Stimulated activated CD8-positive, alpha-beta memory T cell treated with anti-CD3 and anti-CD28 coated beads, Interleukin-15, amount 100 ng/mL, for 4 hours (primary cell): ENCODE measurements around the gene OR2T2.
"Not testable (repeated sequence)": the region's sequence is repeated elsewhere in the genome, so short reads cannot be mapped to it uniquely, and the experiment has no call there.

Experiments
- DNase-seq, 2 donors: peaks; one replicate each; pipeline ENCODE4 v3.0.0-alpha.2; 2020; ENCODE audit warnings: low read depth in 2 of 2

OR2T2 gene, protein sequence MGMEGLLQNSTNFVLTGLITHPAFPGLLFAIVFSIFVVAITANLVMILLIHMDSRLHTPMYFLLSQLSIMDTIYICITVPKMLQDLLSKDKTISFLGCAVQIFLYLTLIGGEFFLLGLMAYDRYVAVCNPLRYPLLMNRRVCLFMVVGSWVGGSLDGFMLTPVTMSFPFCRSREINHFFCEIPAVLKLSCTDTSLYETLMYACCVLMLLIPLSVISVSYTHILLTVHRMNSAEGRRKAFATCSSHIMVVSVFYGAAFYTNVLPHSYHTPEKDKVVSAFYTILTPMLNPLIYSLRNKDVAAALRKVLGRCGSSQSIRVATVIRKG

DNA sequence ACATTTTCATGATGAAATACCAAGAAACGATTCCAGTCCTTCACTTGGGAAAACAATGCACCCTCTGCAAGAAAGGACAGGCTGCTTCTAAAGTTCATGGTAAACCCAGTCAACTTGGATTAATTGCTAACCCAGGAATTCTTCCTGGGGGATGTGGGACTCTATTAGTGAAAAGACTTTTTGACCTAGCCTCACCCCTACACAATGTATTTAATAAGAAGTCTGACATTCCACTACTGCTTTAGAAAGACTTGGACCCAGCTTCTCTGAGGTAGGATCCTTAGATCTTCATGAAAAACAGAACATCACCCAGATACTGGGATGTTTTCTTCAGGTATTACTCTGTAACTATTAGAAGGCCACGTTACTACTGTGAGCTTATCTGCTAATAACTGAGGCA is at the start of gene OR2T2:
OR2T2 (plus strand) TSS at position 239 of the 400 bp plus-strand sequence. CDS start 7,161 bp downstream, outside the sequence.
- not testable (repeated sequence) for DNase-seq

DNA sequence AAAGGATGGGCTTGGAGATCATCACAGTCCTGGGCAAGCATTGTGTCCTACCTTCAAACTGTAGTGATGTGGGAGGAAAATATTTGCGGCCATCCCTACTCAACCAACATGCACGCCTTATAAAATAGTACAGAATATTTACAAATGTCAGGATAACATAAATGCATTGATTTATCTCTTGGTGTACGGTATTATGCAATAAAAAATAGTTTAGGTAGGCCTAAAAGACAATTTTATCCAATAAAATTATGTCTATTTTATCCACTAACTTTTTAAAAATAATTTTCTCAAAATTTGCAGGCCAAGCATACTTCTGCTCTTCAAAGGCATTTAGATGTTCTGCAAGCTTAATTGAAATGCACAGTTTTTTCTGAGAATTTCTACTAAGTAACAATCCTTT is 42.7 kb upstream of the OR2T2 start, which contains the start of gene OR2T1:
OR2T1 (plus strand) TSS at position 301 of the 400 bp plus-strand sequence. CDS start 3,100 bp downstream, outside the sequence.
- DNase-seq = no peak

DNA sequence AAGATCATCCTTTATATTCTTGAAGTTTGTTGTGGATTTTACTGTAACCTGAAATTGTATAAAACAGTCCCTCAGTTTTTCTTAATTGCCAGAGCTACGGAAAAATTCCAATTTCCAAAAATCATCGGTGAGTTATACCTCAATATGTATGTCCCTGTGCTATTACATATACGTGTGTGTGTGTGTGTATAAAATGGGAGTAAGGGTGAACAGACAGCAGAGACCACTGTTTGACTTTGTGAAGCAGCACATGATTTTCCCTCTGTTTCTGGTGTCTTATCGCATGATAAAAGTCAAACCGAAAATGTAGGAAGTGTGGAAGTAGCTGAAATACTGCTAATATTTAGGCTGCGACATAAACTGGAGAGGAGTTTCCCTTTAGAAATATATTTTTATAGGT is 41.4 kb upstream of the OR2T2 start:
- DNase-seq = no peak

DNA sequence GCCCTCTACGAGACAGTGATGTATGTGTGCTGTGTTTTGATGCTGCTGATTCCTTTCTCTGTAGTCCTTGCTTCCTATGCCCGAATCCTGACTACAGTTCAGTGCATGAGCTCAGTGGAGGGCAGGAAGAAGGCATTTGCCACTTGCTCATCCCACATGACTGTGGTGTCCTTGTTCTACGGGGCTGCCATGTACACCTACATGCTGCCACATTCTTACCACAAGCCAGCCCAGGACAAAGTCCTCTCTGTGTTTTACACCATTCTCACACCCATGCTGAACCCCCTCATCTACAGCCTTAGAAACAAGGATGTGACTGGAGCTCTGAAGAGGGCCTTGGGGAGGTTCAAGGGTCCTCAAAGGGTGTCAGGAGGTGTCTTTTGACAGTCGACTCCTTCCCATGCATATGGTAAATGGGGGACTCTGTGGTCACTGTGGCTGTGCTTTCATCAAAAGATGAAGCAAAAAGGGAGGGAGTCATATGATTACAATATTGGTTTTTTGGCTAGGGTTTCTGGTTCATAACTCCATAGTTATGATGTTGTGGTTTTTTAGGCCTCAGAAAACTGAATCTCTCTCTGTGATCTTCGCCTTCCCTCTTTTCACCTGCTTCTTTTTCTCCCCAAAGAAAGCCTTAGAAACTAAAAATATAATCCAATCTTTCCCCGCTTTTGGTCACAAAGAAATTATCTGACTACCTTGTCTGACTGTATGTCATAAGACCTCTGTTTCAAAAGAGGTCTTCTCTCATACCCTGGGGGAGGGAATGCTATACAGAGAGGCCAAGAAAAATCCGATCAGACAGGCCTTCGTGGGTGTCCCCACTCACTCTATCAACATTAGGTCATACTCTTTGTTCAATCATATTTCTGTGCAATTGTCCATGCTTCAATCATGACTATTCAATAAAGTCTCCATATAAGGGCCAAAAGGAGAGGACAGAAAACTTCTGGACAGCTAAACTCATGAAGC is 38.4 kb upstream of the OR2T2 start:
- no peak for DNase-seq

DNA sequence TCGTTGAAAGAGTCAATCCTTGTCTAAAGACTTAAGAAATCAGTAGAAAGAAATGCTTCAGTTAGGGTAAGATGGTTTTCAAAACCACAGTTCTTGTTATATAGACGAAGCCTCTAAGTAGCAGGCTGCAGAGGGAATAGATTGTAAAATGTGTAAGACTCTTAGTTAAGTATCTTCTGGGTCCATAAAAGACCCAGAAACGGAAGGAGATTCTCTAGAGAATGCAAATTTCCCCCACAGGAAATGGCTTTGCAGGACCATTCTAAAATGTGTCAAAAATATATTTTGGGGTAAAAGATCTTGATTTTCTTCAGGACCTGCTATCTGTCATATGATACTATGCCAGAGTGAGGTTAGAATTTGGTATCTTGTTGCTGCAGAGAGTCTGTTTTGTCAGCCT is 29.2 kb upstream of the OR2T2 start:
- DNase-seq = no peak

DNA sequence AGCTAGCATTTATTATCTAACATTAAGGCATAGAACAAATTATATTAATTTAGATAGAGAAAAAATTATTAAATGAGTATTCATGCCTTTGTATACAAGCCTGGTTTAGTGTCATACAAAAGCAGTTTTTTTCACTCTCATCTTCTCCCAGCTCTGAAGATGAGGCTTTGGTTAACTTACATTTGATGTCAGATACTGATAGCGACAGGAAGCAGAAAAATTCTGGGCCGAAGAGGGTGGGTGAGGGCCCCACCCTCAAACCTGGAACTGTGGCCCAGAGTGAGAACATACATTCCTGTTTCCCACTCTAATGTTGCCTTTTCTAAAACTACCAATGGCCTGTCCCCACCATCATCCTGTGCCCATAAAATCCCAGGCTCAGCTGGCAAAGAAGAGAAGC is 27.6 kb upstream of the OR2T2 start:
- no peak for DNase-seq

DNA sequence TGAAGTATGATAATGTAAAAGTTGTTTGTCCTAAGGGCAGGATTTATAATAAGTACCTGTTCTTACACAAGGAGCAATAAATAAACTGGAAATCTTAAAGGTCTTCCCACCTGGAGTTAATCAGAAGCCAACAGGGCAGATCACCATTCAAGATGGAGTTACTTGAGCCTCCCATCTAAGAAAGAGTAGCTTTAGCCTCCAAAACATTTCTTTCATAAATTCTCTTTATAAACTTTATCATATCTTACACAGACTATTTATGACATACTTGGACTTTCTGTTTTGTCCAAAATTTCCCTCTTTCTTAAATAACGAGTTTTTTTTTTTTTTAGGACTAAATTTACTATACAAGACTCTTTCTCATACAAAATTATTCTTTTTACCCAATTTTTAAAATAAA is 24.1 kb upstream of the OR2T2 start:
- no peak for DNase-seq

DNA sequence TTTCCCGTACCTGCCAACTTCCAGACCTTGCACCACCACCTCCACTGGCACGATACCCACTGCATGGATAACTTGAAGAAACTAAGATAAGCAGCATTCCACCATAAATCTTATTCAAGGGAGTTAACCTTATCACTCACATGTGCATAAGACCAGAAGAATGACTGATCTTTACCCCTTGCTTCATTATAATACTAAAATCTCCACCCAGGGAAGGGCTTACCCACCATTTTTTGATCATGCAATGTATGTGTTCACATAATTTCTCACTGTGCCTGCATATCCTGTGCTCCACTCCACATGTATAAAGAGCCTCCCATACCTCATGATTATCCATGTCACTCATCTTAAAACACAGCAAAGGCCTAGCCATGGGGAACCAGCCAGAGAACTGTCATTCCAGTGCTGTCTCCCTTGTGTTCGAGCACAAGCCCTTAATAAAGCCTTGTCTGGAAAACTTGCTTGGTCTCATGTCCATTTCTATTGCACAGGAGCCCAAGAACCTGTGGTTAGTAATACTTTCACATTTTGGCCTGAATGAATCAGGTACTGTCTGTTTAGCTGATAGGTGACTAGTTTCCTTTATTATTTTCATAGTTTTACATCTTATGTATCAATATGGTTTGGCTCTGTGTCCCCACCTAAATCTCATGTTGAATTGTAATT is 17.8 kb upstream of the OR2T2 start:
- DNase-seq = not testable (repeated sequence)

DNA sequence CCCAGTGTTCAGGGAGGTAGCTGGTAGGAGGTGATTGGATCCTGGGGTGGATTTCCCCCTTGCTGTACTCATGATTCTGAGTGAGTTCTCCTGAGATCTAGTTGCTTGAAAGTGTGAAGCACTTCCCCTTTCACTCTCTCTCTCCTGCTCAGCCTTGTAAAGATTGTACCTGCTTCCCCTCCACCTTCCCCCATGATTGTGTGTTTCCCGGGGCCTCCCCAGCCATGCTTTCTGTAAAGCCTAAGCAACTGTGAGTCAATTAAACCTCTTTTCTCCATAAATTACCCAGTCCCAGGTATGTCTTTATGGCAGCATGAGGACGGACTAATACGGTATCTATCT is 17.3 kb upstream of the OR2T2 start:
- DNase-seq = not testable (repeated sequence)

DNA sequence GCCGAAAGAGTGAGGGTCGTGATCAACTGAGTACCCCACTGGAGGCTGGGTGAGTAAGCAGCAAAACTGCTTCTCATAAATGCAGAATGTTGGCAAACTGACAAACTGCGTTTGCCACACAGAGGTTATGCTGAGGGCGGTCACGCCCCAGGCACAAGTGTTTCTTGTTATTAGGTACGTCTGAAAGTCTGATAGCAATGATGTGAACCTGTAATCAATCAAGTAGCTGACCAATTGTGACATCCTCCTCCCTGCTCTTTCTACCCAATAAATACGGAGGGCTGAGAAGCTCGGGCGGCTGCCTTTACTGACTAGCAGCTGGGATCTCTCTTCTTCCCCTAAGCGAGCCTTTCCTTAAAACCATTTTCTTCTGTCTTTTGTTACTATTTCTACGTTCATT is 13.8 kb upstream of the OR2T2 start:
- DNase-seq = not testable (repeated sequence)

DNA sequence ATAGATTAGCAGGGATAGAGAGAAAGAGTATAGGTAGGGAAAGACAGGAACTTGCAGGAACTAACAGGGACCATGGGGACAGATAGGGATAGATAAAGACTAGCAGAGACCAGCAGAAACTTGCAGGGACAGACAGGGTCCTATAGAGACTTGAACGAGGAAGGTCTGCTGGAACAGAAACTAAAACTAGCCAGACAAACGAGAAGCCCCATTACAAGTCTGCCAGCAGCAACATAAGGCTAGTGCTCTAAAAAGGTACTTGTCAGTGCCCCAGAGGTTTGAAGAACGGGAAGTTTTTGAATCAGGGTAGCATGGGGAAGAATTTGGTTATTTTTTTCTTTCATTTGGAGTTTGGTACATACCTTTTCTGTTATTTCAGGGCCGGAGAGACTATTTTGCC is 13.2 kb upstream of the OR2T2 start:
- DNase-seq = not testable (repeated sequence)

DNA sequence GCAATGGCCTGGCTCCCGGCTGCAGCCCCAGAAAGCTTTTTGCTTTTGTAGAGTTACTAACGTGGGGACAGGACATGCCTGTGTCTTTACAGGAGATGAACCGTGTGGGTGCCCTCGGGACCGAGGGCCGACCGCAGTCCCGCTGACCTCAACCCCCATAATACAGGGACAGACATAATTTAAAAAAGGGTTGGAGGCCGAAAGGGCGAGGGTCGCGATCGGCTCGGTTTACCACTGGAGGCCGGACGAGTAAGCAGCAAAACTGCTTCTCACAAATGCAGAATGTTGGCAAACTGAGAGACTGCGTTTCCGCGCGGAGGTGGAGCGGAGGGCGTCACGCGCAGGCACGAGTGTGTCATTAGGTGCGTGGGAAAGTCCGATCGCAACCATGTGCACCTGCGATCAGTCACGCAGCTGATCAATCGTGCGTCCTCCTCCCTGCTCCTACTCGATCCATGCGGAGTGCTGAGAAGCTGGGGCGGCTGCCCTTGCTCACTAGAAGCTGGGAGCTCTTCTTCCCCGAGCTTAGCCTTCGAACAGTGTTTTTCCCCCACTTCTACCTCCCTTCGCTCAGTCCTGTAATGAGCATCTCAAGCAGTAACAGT is 11.5 kb upstream of the OR2T2 start:
- not testable (repeated sequence) for DNase-seq

DNA sequence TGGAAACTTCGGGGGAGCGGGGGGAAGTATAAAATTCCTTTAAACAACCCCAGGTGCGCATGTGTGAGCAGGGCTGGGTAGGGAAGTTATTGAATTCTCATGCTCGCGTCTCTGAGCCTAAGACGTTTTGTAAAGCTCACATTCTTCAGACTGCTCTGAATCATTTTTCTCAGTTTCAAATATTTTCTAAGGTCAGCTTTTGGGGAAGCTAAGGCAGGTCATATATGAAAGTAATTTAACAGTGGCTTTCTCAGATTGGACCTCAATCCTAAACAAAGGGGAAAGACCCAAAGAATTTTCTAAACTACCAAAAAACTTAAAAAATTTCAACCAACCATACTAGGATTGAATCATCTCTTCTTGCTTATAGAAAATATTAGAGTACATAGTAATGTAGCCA is 10.5 kb upstream of the OR2T2 start:
- DNase-seq = not testable (repeated sequence)

DNA sequence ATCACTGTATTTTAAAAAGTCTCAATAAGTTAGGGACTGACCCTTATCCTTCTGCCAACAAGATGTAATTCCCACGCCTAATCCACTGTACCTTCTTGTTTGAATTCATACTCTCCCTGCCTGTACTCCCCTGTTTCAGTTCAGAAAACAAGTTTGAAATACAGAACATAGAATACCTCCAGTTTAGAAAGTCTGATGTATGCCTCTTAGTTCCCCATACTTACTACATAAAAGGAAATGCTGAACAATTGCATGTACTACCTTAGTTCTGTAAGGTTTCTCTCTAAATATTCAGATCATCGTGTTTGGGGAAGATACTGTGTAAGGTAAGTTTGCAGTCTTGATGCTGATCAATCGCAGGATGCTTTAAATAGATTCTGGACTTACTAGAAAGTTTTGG is 9.1 kb upstream of the OR2T2 start:
- not testable (repeated sequence) for DNase-seq

DNA sequence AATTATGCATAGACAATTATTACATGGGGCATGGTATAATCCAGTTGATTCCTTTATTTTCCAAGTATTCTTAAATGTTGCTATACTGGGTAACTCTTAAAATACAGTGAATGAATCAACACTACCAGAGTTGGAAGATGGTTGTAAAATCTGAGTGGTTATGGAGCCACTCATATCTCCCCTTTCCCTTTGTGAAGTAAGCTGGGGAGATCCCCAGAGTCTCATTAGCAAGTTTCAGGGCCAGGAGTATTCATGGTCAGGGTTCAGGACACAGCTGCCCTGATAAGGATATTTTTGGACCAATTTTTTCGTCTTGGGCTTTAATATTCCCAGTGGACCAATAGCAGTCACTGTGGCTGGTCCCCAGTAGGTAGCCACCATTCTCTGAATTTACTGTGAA is 6.8 kb upstream of the OR2T2 start:
- DNase-seq = not testable (repeated sequence)

DNA sequence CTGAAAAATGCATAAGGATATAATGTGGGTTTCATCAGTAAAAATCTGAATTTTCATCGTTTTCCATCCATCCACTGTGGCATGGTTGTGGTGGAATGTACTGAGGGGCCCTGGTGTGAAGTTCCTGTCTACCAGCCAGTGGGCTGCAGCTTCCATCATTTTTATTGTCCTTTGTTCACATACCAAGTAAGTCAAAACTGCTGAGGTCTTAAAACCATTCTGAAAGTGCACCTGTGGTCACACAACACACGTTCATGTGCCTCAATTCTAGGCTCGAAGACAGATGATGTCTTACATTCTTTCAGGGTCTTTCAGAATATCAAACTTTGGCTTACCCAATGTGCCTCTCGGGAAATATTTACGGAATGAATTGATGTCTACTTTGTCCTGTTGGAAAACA is 6.2 kb upstream of the OR2T2 start:
- DNase-seq = not testable (repeated sequence)

DNA sequence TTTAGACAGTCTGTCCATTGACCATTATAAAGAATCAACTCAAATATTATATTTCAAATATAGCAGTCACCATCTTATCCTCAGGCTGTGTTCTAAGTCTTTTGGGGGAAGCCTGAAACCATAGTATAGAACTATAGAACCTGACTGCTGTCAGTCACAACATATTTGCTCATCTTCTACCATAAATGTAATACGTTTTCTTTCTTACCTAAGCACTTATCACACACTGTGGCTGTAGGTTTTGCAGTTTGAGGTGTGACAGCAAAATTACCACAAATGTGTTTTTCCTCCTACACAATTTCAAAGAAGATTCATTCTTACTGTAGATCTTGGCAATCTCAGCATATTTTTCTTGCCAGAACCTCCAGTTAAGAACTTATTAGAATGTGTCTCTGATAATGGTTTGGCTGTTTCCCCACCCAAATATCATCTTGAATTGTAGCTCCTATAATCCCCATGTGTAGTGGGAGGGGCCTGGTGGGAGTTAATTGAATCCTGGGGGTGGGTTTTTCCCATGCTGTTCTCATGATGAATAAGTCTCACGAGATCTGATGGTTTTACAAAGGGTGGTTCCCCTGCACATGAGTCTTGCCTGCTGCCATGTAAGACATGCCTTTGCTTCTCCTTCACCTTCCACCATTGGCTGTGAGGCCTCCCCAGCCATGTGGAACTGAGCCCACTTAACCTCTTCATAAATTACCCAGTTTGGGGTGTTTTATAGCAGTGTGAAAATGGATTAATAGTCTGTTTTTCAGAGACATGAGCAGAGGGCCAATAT is 2.7 kb upstream of the OR2T2 start:
- DNase-seq = not testable (repeated sequence)

DNA sequence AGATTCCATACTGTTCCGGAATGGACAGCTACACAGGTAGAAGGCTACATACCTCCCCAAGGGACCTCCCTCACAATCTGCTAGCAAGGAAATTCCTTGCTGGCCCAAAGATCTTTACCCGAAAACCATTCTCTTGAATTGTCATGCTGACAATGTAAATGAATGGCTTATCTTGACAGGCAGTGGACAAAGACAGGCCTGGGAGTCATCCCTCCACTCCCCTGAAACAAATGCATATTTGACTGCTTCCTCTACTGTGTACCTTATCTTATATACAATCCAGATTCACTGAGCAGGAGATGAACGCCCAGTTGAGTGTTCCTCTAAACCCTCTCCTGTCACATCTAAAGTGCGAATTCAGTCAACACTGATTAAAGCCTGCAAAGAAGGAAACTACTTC is 834 bp upstream of the OR2T2 start:
- DNase-seq = not testable (repeated sequence)

DNA sequence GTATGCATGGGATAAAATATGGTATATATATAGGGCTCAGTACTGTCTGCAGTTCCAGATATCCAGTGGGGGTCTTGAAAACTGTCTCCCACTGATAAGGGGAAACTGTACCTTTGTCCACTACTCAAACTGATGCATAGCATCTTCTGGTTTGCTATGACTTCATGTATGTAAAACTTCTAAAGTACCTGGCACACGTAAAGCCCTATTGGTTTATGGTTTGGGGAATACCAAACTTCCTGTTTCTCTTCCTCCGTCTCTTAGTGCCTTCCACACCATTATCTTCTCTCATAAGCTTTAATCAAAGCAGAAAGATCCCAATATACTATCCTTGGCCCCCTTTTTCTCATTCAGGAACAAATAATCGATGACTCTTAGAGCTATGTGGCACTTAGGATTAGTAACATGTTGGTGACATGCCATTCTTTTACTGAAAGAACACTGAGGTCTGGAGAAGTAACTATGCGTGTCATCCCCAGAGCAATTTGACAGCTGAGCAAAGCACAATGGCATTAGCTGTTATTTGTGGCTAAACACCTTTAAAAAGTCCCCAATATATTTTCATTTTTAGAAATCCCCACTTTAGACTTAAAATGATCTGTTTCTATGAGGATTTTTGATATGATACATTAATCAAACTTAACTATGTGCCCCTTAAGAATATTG is 3.1 kb downstream of the OR2T2 start:
- not testable (repeated sequence) for DNase-seq

DNA sequence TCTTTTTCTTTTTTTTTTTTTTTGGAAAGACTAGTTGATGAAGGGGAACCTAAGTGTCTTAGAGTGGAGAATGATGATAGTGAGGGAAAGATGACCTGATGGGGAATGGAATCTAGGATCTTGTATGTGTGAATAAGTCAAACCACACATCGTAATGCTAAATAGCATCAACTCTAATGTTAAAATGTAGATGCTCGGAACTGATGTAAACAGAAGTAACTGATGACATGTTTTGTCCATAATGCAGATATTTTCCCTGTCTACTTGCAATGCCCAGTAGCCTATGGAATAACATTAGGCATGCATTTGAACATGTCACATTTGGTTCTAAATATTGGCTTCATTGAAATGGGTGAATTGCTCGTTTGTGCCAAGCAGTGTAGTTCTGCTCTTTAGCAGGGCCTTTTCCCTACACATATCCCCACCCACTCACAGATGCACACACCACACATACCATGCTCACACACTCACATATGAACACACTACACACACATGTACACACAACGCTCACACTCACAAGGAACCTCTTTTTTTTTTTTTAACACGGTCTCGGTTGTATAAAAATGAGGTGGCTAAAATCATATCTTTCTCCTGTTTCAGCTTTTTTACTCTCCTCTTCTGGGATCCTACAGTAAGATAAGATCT is 4.5 kb downstream of the OR2T2 start:
- DNase-seq = not testable (repeated sequence)
